ENCODE measurements around the gene USB1. TPM values are rescaled to one million over a fixed set of nuclear protein-coding genes. Genes with fewer than 3 reads are reported as not detected.

USB1 gene
- total RNA-seq = 10 to 100 TPM; 52.6 to 54.2 TPM

DNA sequence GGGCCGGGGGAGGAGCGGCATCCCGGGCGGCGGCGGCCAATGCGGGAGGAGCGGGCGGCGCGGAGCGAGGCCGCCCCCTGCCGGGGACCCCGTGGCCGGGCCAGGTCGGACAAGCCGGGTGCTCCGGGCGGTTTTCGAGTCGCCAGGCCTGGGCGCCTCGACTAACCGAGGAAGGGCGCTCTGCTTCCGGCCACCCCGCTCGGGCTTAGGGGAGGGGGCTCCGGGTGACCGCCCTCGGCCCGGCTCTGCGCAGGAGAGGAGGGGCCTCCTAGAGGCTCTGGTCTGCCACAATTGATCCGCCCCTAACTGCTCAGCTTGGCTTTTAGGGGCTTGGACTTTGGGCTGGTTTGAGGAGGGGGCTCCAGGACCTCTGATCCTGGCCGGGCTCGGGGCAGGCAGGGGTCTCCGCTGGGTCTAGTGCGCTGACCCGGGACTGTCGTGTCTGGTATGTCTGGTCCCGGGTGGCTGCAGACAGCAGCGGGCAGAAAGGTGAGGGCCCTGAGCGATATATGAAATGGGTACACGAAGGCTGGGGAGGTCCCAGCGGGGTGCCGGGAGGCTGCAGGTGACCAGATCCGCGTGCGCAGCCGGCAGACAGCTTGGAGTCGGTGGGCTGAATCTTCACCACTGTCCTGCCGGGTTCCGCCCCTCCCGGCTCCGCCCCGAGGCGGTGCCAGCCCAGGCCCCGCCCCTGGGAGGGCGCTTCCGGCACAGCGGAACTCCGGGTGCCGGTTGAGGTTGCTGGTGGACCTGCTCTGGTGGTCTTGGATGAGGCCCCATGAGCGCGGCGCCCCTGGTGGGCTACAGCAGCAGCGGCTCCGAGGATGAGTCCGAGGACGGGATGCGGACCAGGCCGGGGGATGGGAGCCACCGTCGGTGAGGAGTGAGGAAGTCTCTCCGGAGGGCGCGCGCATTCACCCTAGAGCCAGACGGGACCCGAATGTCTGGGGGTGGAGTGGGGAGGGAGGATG lies at the start of gene USB1:
Gene USB1, plus strand, starts transcription at position 702 of the 971 bp plus-strand sequence. Its CDS starts 77 bp downstream, at position 779.
- Mint-ChIP-seq H3K27me3 (no peaks in the 10 kb centered on the region), H3K9me3 (no peaks in the 10 kb centered on the region), H3K27ac (peak within 1 kb of the TSS; percentile 84), H3K4me3 (peak within 1 kb of the TSS; percentile 96), H3K4me1 (peaks cover 37% of the 10 kb centered on the region), H3K36me3 (peaks cover 10% of the 10 kb centered on the region)
- DNase-seq = peak; percentile 93

DNA sequence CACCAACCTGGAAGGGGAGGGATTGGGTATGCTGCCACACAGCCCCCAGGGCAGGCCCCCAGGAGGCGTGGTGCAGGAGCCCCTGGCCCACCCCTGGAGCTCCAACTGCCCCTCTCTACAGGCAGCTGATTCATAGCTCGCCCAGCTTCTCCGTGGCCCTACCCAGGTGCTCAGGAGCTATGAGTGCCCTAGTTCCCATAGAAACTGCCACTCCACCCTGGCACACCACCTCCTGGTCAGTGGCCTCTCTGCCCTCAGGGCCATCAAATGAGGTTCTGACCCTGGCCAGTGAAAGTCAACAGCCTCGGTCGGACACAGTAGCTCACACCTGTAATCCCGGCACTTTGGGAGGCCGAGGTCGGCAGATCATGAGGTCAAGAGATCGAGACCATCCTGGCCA lies 48.3 kb upstream of the USB1 start:
- Mint-ChIP-seq H3K36me3 (no peaks in the 10 kb centered on the region), H3K27me3 (peaks cover 5% of the 10 kb centered on the region), H3K9me3 (no peaks in the 10 kb centered on the region), H3K4me1 (no peaks in the 10 kb centered on the region), H3K27ac (no peak overlapping the region), H3K4me3 (no peak overlapping the region)
- DNase-seq = no peak

DNA sequence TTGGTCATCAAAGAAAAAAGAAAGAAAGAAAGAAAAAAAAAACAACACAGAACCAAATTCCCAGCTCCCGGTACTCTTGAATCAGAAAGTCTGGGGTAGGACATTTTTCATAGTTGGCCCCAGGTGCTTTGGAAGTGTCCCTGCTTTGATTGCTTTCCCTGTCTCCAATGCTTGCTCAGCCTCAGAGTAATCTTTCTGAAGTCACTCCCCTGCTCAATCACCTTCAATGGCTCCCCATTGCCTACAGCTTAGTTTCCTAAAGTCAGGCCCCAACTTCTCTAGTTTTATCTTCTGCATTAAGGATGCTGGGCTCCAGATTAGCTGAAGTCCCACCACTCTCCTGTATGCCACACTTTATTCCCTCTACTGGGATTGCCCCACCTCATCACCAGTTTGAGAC lies 47.4 kb upstream of the USB1 start:
- H3K4me1 Mint-ChIP-seq = no peaks in the 10 kb centered on the region
- DNase-seq = no peak

GRCh38 chr16:57955572-57956188 lies 45.5 kb upstream of the USB1 start:
- H3K4me3 Mint-ChIP-seq = no peak overlapping the region
- no peaks in the 10 kb centered on the region for H3K9me3 Mint-ChIP-seq
- no peak for DNase-seq
- no peak overlapping the region for H3K27ac Mint-ChIP-seq
- no peaks in the 10 kb centered on the region for H3K36me3 Mint-ChIP-seq
- no peaks in the 10 kb centered on the region for H3K27me3 Mint-ChIP-seq
- H3K4me1 Mint-ChIP-seq = no peaks in the 10 kb centered on the region

More for the DNA sequence above, 47.4 kb upstream of the USB1 start:
- Mint-ChIP-seq H3K4me3 (no peak overlapping the region), H3K27me3 (peaks cover 5% of the 10 kb centered on the region), H3K9me3 (no peaks in the 10 kb centered on the region), H3K36me3 (no peaks in the 10 kb centered on the region), H3K27ac (no peak overlapping the region)

- no peaks in the 10 kb centered on the region for H3K9me3 Mint-ChIP-seq
- no peak overlapping the region for H3K4me3 Mint-ChIP-seq
- no peaks in the 10 kb centered on the region for H3K36me3 Mint-ChIP-seq
- H3K27ac Mint-ChIP-seq = no peak overlapping the region
- no peak for DNase-seq
- H3K27me3 Mint-ChIP-seq = no peaks in the 10 kb centered on the region
- no peaks in the 10 kb centered on the region for H3K4me1 Mint-ChIP-seq
Observed at GRCh38 chr16:57956270-57956808, 44.9 kb upstream of the USB1 start.

DNA sequence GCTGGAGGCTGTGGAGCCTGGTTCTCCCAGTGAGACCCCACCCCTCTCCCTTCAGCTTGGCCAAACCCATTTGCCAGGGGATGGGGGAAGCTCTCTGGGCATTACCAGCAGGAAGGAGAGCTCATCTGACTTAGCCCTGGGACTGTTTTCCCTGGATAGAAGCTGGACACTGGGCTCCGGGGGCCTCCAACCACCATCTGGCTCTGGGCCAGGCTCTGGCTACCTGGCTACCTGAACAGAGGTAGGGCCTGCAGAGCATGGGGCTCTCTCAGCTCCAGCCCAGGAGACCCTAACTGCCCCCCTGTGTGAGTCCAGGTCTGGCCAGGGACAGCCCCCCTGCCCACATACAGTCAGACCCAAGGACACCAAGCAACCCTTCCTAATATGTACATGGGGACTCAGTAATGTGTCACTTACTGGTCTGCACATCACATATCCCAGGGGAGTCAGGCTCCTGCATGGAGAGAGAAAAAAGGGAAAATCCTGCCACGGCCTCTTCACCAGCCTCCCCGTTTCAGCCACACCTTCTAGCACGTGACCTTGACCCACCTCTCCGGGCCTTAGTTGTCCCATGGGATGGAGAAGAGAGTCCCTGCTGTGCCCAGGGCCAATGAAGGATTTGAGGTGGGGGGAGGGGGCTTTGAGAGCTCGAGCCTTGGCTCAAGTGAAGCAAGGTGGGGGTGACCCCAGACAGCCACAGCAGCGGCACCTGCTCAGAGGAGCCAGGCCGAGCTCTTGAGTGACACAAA lies 44.1 kb upstream of the USB1 start:
- no peaks in the 10 kb centered on the region for H3K4me1 Mint-ChIP-seq
- DNase-seq = no peak
- H3K36me3 Mint-ChIP-seq = no peaks in the 10 kb centered on the region
- no peaks in the 10 kb centered on the region for H3K9me3 Mint-ChIP-seq
- no peaks in the 10 kb centered on the region for H3K27me3 Mint-ChIP-seq
- no peak overlapping the region for H3K27ac Mint-ChIP-seq
- no peak overlapping the region for H3K4me3 Mint-ChIP-seq

- Mint-ChIP-seq H3K4me3 (no peak overlapping the region), H3K9me3 (no peaks in the 10 kb centered on the region), H3K4me1 (no peaks in the 10 kb centered on the region), H3K27ac (no peak overlapping the region), H3K27me3 (no peaks in the 10 kb centered on the region), H3K36me3 (no peaks in the 10 kb centered on the region)
- DNase-seq = no peak
Observed at GRCh38 chr16:57957673-57958392, 43.4 kb upstream of the USB1 start.

GRCh38 chr16:57958544-57958943 lies 42.7 kb upstream of the USB1 start:
- no peak for DNase-seq
- Mint-ChIP-seq H3K4me3 (no peak overlapping the region), H3K9me3 (no peaks in the 10 kb centered on the region), H3K36me3 (no peaks in the 10 kb centered on the region), H3K27ac (no peak overlapping the region), H3K27me3 (no peaks in the 10 kb centered on the region), H3K4me1 (no peaks in the 10 kb centered on the region)

DNA sequence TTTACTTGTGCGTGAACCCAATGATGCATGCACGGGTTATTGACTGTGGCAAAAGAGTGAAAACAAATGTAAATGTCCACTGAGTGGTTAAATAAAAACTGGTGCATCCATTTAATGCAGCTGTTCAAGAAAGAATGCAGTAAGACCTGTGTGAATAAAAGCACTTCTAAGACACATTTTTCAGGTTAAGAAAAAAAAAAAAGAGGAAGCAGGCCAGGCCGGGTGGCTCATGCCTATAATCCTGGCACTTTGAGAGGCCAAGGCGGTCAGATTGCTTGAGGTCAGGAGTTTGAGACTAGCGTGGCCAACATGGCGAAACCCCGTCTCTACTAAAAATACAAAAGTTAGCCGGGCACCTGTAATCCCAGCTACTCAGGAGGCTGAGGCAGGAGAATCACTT lies 42.1 kb upstream of the USB1 start:
- Mint-ChIP-seq H3K4me3 (no peak overlapping the region), H3K9me3 (no peaks in the 10 kb centered on the region), H3K27ac (no peak overlapping the region), H3K27me3 (no peaks in the 10 kb centered on the region), H3K4me1 (no peaks in the 10 kb centered on the region), H3K36me3 (no peaks in the 10 kb centered on the region)
- no peak for DNase-seq

GRCh38 chr16:57959804-57960203 lies 41.4 kb upstream of the USB1 start:
- DNase-seq = no peak
- H3K9me3 Mint-ChIP-seq = no peaks in the 10 kb centered on the region
- H3K4me3 Mint-ChIP-seq = no peak overlapping the region
- H3K27me3 Mint-ChIP-seq = no peaks in the 10 kb centered on the region
- no peak overlapping the region for H3K27ac Mint-ChIP-seq
- H3K4me1 Mint-ChIP-seq = no peaks in the 10 kb centered on the region
- no peaks in the 10 kb centered on the region for H3K36me3 Mint-ChIP-seq

DNA sequence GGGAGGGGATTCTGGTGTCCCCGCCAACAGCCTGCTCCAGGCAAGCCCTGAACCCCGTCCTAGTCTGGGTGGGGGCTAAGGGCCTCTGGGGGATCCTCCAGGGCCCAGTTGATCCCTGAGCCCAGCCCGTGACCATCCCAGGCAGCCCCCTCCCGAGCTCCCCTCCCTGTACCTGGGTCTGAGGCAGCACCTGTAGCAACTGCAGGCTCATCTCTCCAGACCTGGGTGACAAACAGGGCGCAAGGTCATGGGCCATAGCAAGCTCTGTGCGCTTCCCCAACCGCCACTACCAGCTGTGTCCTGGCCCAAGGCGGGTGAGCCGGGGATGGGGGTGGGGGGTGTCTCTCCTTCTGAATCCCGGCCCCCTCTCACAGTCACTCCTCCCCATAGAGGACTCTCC lies 40.9 kb upstream of the USB1 start:
- Mint-ChIP-seq H3K9me3 (no peaks in the 10 kb centered on the region), H3K27me3 (no peaks in the 10 kb centered on the region), H3K27ac (no peak overlapping the region), H3K4me3 (no peak overlapping the region), H3K36me3 (no peaks in the 10 kb centered on the region), H3K4me1 (no peaks in the 10 kb centered on the region)
- no peak for DNase-seq

DNA sequence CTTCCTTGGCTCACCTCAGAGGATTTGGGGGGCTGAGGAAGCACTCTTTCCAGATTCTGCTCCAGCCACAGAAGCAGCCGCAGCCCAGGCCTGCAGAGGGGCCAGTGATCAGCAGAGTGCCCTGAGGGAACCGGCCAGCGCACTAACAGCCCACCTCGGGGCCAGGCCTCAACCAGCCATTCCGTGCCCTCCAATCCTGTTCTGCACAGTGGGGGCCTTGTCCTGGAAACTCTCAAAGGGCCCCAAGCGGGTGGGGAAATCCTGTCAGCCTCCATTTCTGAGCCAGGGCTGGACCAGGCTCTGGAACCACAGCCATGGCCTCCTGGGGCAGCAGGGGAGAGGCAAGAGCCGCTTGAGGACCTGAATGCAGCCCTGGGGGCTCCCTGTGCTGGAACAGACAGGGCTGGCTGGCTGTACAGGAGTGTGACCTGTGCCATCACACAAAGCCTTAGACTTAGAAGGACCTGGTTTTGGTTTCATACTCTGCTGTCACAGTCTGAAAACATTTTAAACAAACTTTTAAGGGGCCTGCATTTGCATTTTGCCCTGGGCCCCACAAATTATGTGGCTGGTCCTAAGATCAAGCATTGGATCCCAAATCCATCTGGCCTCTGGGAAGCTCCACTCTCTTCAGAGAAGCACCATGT lies 40.3 kb upstream of the USB1 start:
- Mint-ChIP-seq H3K27ac (no peak overlapping the region), H3K9me3 (no peaks in the 10 kb centered on the region), H3K4me3 (no peak overlapping the region), H3K36me3 (no peaks in the 10 kb centered on the region), H3K4me1 (no peaks in the 10 kb centered on the region), H3K27me3 (no peaks in the 10 kb centered on the region)
- DNase-seq = no peak

DNA sequence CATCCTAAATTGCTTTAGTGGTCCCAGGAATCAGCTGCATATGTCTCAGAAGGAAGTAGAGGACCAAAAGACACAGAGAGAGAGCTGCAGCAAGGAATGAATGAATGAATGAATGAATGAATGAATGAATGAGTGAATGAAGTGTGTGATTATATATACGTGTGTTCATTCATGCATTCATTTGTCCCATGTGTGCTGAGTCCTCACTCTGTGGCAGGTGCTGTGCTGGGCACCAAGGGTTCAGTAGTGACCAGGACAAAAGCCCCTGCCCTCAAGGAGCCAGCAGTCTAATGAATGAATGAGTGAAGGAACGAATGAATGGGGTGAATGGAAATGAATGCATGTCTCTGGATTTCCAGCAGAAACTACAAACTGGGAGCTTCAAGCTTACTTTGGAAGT lies 39.7 kb upstream of the USB1 start:
- Mint-ChIP-seq H3K27ac (no peak overlapping the region), H3K27me3 (no peaks in the 10 kb centered on the region), H3K9me3 (no peaks in the 10 kb centered on the region), H3K4me1 (no peaks in the 10 kb centered on the region), H3K36me3 (no peaks in the 10 kb centered on the region), H3K4me3 (no peak overlapping the region)
- no peak for DNase-seq

DNA sequence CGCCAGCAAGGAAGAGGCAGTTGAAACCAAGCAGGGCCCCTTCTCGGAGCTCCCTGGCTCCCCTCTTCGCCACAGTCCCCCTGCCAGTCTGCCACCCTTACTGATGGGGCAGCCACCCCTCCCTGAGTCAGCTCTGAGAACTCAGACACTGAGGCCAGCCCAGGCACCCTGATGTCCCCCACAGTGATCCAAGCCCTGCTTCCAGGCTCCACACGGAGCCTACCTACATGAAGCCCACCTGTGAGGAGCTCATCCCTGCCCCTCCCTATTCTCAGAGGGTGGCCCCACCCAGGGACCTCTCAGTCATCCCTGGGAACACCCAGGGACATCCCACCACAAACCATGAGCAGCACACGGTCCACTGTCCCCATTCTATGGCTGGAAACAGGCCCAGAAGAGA lies 39.2 kb upstream of the USB1 start:
- DNase-seq = no peak
- Mint-ChIP-seq H3K27me3 (no peaks in the 10 kb centered on the region), H3K36me3 (no peaks in the 10 kb centered on the region), H3K9me3 (no peaks in the 10 kb centered on the region), H3K4me3 (no peak overlapping the region), H3K4me1 (no peaks in the 10 kb centered on the region), H3K27ac (no peak overlapping the region)
